ENCODE measurements around the gene ADAMTS17. TPM values are rescaled to one million over a fixed set of nuclear protein-coding genes. Genes with fewer than 3 reads are reported as not detected.

The ADAMTS17 gene
- total and polyA plus RNA-seq, 3 experiments from 2014 or later, result 1.2 to 2.3 (median 1.9) TPM

- H3K36me3 Mint-ChIP-seq, result no peaks in the 10 kb centered on the region
- H3K4me3 Mint-ChIP-seq, result no peak overlapping the region
- no peak overlapping the region for H3K4me3 ChIP-seq (ENCODE audit: low read length)
- H3K9me3 Mint-ChIP-seq, result no peaks in the 10 kb centered on the region
- no peaks in the 10 kb centered on the region for H3K4me1 Mint-ChIP-seq
- no peak overlapping the region for H3K27ac Mint-ChIP-seq
- H3K4me1 ChIP-seq (ENCODE audit: insufficient read depth, low read length), result no peaks in the 10 kb centered on the region
- DNase-seq, result no peak
- ChIA-PET POLR2A (no interaction called here), CTCF (no interaction called here)
- no peaks in the 10 kb centered on the region for H3K27me3 ChIP-seq (ENCODE audit: insufficient read depth, low read length, poor library complexity, severe bottlenecking)
- H3K27me3 Mint-ChIP-seq, result peaks cover 3 to 9% of the 10 kb centered on the region in 2 donors
- no peaks in the 10 kb centered on the region for H3K9me3 ChIP-seq (ENCODE audit: low read length)
- no peak overlapping the region for H3K27ac ChIP-seq (ENCODE audit: low read depth, low read length)
- H3K36me3 ChIP-seq (ENCODE audit: insufficient read depth, low read length), result no peaks in the 10 kb centered on the region
Measured at GRCh38 chr15:99965376-99965775, 376.4 kb downstream of the ADAMTS17 start.

GRCh38 chr15:99963976-99964375 is 377.8 kb downstream of the ADAMTS17 start:
- Mint-ChIP-seq H3K4me3 (no peak overlapping the region), H3K27me3 (peaks cover 11 to 12% of the 10 kb centered on the region in 2 donors), H3K4me1 (no peaks in the 10 kb centered on the region), H3K9me3 (no peaks in the 10 kb centered on the region), H3K27ac (no peak overlapping the region), H3K36me3 (no peaks in the 10 kb centered on the region)
- H3K9me3 ChIP-seq (ENCODE audit: low read length), result no peaks in the 10 kb centered on the region
- no peaks in the 10 kb centered on the region for H3K27me3 ChIP-seq (ENCODE audit: insufficient read depth, low read length, poor library complexity, severe bottlenecking)
- no peak overlapping the region for H3K27ac ChIP-seq (ENCODE audit: low read depth, low read length)
- no peak for DNase-seq
- H3K4me1 ChIP-seq (ENCODE audit: insufficient read depth, low read length), result no peaks in the 10 kb centered on the region
- H3K4me3 ChIP-seq (ENCODE audit: low read length), result no peak overlapping the region
- H3K36me3 ChIP-seq (ENCODE audit: insufficient read depth, low read length), result no peaks in the 10 kb centered on the region
- ChIA-PET POLR2A (no interaction called here), CTCF (no interaction called here)

GRCh38 chr15:99963096-99963825 is 378.5 kb downstream of the ADAMTS17 start:
- no peak overlapping the region for H3K27ac ChIP-seq (ENCODE audit: low read depth, low read length)
- ChIA-PET POLR2A (no interaction called here), CTCF (no interaction called here)
- H3K36me3 ChIP-seq (ENCODE audit: insufficient read depth, low read length), result no peaks in the 10 kb centered on the region
- H3K27me3 Mint-ChIP-seq, result peaks cover 14 to 16% of the 10 kb centered on the region in 2 donors
- no peaks in the 10 kb centered on the region for H3K9me3 ChIP-seq (ENCODE audit: low read length)
- H3K36me3 Mint-ChIP-seq, result peaks cover 0 to 2% (median 0%) of the 10 kb centered on the region in 3 donors
- H3K4me3 Mint-ChIP-seq, result no peak overlapping the region
- no peak for DNase-seq
- no peak overlapping the region for H3K4me3 ChIP-seq (ENCODE audit: low read length)
- peaks cover 2% of the 10 kb centered on the region in 3 donors for H3K4me1 Mint-ChIP-seq
- H3K27ac Mint-ChIP-seq, result no peak overlapping the region
- peaks cover 2% of the 10 kb centered on the region for H3K4me1 ChIP-seq (ENCODE audit: insufficient read depth, low read length)
- no peaks in the 10 kb centered on the region for H3K9me3 Mint-ChIP-seq
- no peaks in the 10 kb centered on the region for H3K27me3 ChIP-seq (ENCODE audit: insufficient read depth, low read length, poor library complexity, severe bottlenecking)

GRCh38 chr15:99962006-99962561 is 379.7 kb downstream of the ADAMTS17 start:
- no peak overlapping the region for H3K27ac ChIP-seq (ENCODE audit: low read depth, low read length)
- Mint-ChIP-seq H3K4me1 (peaks cover 4 to 6% (median 4%) of the 10 kb centered on the region in 3 donors), H3K4me3 (no peak overlapping the region), H3K9me3 (no peaks in the 10 kb centered on the region), H3K27me3 (peaks cover 14 to 23% of the 10 kb centered on the region in 2 donors), H3K27ac (no peak overlapping the region), H3K36me3 (peaks cover 0 to 4% (median 0%) of the 10 kb centered on the region in 3 donors)
- no peaks in the 10 kb centered on the region for H3K36me3 ChIP-seq (ENCODE audit: insufficient read depth, low read length)
- H3K4me1 ChIP-seq (ENCODE audit: insufficient read depth, low read length), result peaks cover 8% of the 10 kb centered on the region
- no peak for DNase-seq
- ChIA-PET CTCF (interaction anchor here (1.2 kb wide), 1 partner anchor 19 kb away, joined by 3 read pairs; no protein-coding TSS in a partner anchor), POLR2A (no interaction called here)
- no peak overlapping the region for H3K4me3 ChIP-seq (ENCODE audit: low read length)
- no peaks in the 10 kb centered on the region for H3K27me3 ChIP-seq (ENCODE audit: insufficient read depth, low read length, poor library complexity, severe bottlenecking)
- no peaks in the 10 kb centered on the region for H3K9me3 ChIP-seq (ENCODE audit: low read length)

- Histone ChIP-seq H3K27ac (ENCODE audit: low read depth, low read length) (no peak overlapping the region), H3K27me3 (ENCODE audit: insufficient read depth, low read length, poor library complexity, severe bottlenecking) (no peaks in the 10 kb centered on the region), H3K9me3 (ENCODE audit: low read length) (no peaks in the 10 kb centered on the region), H3K36me3 (ENCODE audit: insufficient read depth, low read length) (no peaks in the 10 kb centered on the region), H3K4me3 (ENCODE audit: low read length) (no peak overlapping the region), H3K4me1 (ENCODE audit: insufficient read depth, low read length) (peaks cover 8% of the 10 kb centered on the region)
- peaks cover 18 to 33% of the 10 kb centered on the region in 2 donors for H3K27me3 Mint-ChIP-seq
- CTCF ChIA-PET, result interaction anchor here (1.2 kb wide), 1 partner anchor 21 kb away, joined by 3 read pairs; no protein-coding TSS in a partner anchor
- POLR2A ChIA-PET, result no interaction called here
- DNase-seq, result no peak
- no peak overlapping the region for H3K4me3 Mint-ChIP-seq
- peaks cover 4 to 6% (median 4%) of the 10 kb centered on the region in 3 donors for H3K4me1 Mint-ChIP-seq
- no peak overlapping the region for H3K27ac Mint-ChIP-seq
- H3K9me3 Mint-ChIP-seq, result no peaks in the 10 kb centered on the region
- H3K36me3 Mint-ChIP-seq, result peaks cover 0 to 4% (median 0%) of the 10 kb centered on the region in 3 donors
Measured at GRCh38 chr15:99961011-99961441, 380.7 kb downstream of the ADAMTS17 start.

- H3K9me3 ChIP-seq (ENCODE audit: low read length), result no peaks in the 10 kb centered on the region
- Mint-ChIP-seq H3K4me1 (peaks cover 4 to 6% (median 4%) of the 10 kb centered on the region in 3 donors), H3K4me3 (no peak overlapping the region), H3K27me3 (peaks cover 23 to 48% of the 10 kb centered on the region in 2 donors), H3K9me3 (no peaks in the 10 kb centered on the region), H3K27ac (no peak overlapping the region), H3K36me3 (peaks cover 0 to 4% (median 0%) of the 10 kb centered on the region in 3 donors)
- H3K4me1 ChIP-seq (ENCODE audit: insufficient read depth, low read length), result peaks cover 8% of the 10 kb centered on the region
- no peak overlapping the region for H3K4me3 ChIP-seq (ENCODE audit: low read length)
- no peaks in the 10 kb centered on the region for H3K27me3 ChIP-seq (ENCODE audit: insufficient read depth, low read length, poor library complexity, severe bottlenecking)
- no peaks in the 10 kb centered on the region for H3K36me3 ChIP-seq (ENCODE audit: insufficient read depth, low read length)
- POLR2A ChIA-PET, result no interaction called here
- CTCF ChIA-PET, result no interaction called here
- no peak for DNase-seq
- no peak overlapping the region for H3K27ac ChIP-seq (ENCODE audit: low read depth, low read length)
Measured at GRCh38 chr15:99959326-99959725, 382.4 kb downstream of the ADAMTS17 start.

GRCh38 chr15:99958426-99959097 is 383.2 kb downstream of the ADAMTS17 start:
- no peak for DNase-seq

GRCh38 chr15:99957642-99958013 is 384.1 kb downstream of the ADAMTS17 start:
- Mint-ChIP-seq H3K4me1 (peaks cover 4 to 6% (median 4%) of the 10 kb centered on the region in 3 donors), H3K27me3 (peaks cover 25 to 55% of the 10 kb centered on the region in 2 donors), H3K36me3 (peaks cover 0 to 4% (median 0%) of the 10 kb centered on the region in 3 donors), H3K9me3 (no peaks in the 10 kb centered on the region), H3K27ac (no peak overlapping the region), H3K4me3 (no peak overlapping the region)
- no peaks in the 10 kb centered on the region for H3K36me3 ChIP-seq (ENCODE audit: insufficient read depth, low read length)
- no peak for DNase-seq
- no peak overlapping the region for H3K4me3 ChIP-seq (ENCODE audit: low read length)
- ChIA-PET POLR2A (no interaction called here), CTCF (no interaction called here)
- H3K4me1 ChIP-seq (ENCODE audit: insufficient read depth, low read length), result peaks cover 8% of the 10 kb centered on the region
- H3K27me3 ChIP-seq (ENCODE audit: insufficient read depth, low read length, poor library complexity, severe bottlenecking), result no peaks in the 10 kb centered on the region
- no peaks in the 10 kb centered on the region for H3K9me3 ChIP-seq (ENCODE audit: low read length)
- H3K27ac ChIP-seq (ENCODE audit: low read depth, low read length), result no peak overlapping the region

More at GRCh38 chr15:99958426-99959097, 383.2 kb downstream of the ADAMTS17 start:
- POLR2A ChIA-PET, result no interaction called here
- CTCF ChIA-PET, result no interaction called here
- Histone ChIP-seq H3K9me3 (ENCODE audit: low read length) (no peaks in the 10 kb centered on the region), H3K4me1 (ENCODE audit: insufficient read depth, low read length) (peaks cover 8% of the 10 kb centered on the region), H3K4me3 (ENCODE audit: low read length) (no peak overlapping the region), H3K36me3 (ENCODE audit: insufficient read depth, low read length) (no peaks in the 10 kb centered on the region), H3K27me3 (ENCODE audit: insufficient read depth, low read length, poor library complexity, severe bottlenecking) (no peaks in the 10 kb centered on the region), H3K27ac (ENCODE audit: low read depth, low read length) (no peak overlapping the region)
- Mint-ChIP-seq H3K36me3 (peaks cover 0 to 4% (median 0%) of the 10 kb centered on the region in 3 donors), H3K27ac (no peak overlapping the region), H3K9me3 (no peaks in the 10 kb centered on the region), H3K4me1 (peaks cover 4 to 6% (median 4%) of the 10 kb centered on the region in 3 donors), H3K27me3 (peaks cover 25 to 55% of the 10 kb centered on the region in 2 donors), H3K4me3 (no peak overlapping the region)
